Measurements from ENCODE around the gene FAIM2. TPM values are rescaled to one million over a fixed set of nuclear protein-coding genes. Genes with fewer than 3 reads are reported as not detected.

The FAIM2 gene
- total RNA-seq, 1 experiment from 2014 or later: 0.22 TPM

GRCh38 chr12:49949866-49950265 lies 46.2 kb upstream of the FAIM2 start:
- Mint-ChIP-seq H3K27ac (no peak overlapping the region), H3K9me3 (no peaks in the 10 kb centered on the region), H3K4me1 (peaks cover 26% of the 10 kb centered on the region), H3K4me3 (no peak overlapping the region), H3K36me3 (no peaks in the 10 kb centered on the region), H3K27me3 (ENCODE audit: low read depth) (peaks cover 10% of the 10 kb centered on the region; the same call in 1 of the 2 replicates)
- ChIA-PET CTCF (interaction anchor here (1.1 to 8.2 kb wide), 6 partner anchors 10 to 162 kb away, joined by 3 to 168 read pairs (median 6); partner anchors contain the start of genes AQP5 and AQP6), POLR2A (no interaction called here)
- DNase-seq (ENCODE audit: low spot score) (no peak), ATAC-seq (no peak)
- TF ChIP-seq FOXP1 (CRISPR knock-in tag; IDR thresholded peaks at IDR 0.05; ENCODE audit: borderline replicate concordance): no peak

- ChIA-PET POLR2A (no interaction called here), CTCF (interaction anchor here (0.6 to 8.2 kb wide), 7 partner anchors 10 to 162 kb away, joined by 3 to 168 read pairs (median 4); partner anchors contain the start of genes AQP5 and AQP6)
- Mint-ChIP-seq H3K4me3 (no peak overlapping the region), H3K27me3 (ENCODE audit: low read depth) (peaks cover 9% of the 10 kb centered on the region; the same call in 1 of the 2 replicates), H3K9me3 (no peaks in the 10 kb centered on the region), H3K4me1 (peaks cover 27% of the 10 kb centered on the region), H3K36me3 (no peaks in the 10 kb centered on the region), H3K27ac (no peak overlapping the region)
- DNase-seq (ENCODE audit: low spot score): no peak
- TF ChIP-seq ZNF281 (CRISPR knock-in tag; IDR thresholded peaks at IDR 0.05) (no peak), MYBL2 (CRISPR knock-in tag; IDR thresholded peaks at IDR 0.05) (no peak), TP53 (CRISPR knock-in tag; IDR thresholded peaks at IDR 0.05) (no peak), ATF3 (CRISPR knock-in tag; conservative IDR thresholded peaks at IDR 0.05) (no peak), NFATC4 (CRISPR knock-in tag; IDR thresholded peaks at IDR 0.05) (no peak), ATF1 (CRISPR knock-in tag; IDR thresholded peaks at IDR 0.05) (no peak), FOXJ3 (CRISPR knock-in tag; IDR thresholded peaks at IDR 0.05; ENCODE audit: borderline replicate concordance) (no peak), NFYB (CRISPR knock-in tag; conservative IDR thresholded peaks at IDR 0.05; ENCODE audit: low read depth) (no peak), EMX1 (CRISPR knock-in tag; IDR thresholded peaks at IDR 0.05) (no peak), ZNF232 (CRISPR knock-in tag; IDR thresholded peaks at IDR 0.05) (no peak), CDX4 (CRISPR knock-in tag; IDR thresholded peaks at IDR 0.05; ENCODE audit: borderline replicate concordance) (no peak), SP1 (CRISPR knock-in tag; conservative IDR thresholded peaks at IDR 0.05) (no peak), NR3C1 (CRISPR knock-in tag; conservative IDR thresholded peaks at IDR 0.05; ENCODE audit: low read depth) (no peak)
- TF ChIP-seq, protein P1, sequence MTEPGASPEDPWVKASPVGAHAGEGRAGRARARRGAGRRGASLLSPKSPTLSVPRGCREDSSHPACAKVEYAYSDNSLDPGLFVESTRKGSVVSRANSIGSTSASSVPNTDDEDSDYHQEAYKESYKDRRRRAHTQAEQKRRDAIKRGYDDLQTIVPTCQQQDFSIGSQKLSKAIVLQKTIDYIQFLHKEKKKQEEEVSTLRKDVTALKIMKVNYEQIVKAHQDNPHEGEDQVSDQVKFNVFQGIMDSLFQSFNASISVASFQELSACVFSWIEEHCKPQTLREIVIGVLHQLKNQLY (CRISPR knock-in tag; IDR thresholded peaks at IDR 0.05): no peak
- TF ChIP-seq, protein P2, sequence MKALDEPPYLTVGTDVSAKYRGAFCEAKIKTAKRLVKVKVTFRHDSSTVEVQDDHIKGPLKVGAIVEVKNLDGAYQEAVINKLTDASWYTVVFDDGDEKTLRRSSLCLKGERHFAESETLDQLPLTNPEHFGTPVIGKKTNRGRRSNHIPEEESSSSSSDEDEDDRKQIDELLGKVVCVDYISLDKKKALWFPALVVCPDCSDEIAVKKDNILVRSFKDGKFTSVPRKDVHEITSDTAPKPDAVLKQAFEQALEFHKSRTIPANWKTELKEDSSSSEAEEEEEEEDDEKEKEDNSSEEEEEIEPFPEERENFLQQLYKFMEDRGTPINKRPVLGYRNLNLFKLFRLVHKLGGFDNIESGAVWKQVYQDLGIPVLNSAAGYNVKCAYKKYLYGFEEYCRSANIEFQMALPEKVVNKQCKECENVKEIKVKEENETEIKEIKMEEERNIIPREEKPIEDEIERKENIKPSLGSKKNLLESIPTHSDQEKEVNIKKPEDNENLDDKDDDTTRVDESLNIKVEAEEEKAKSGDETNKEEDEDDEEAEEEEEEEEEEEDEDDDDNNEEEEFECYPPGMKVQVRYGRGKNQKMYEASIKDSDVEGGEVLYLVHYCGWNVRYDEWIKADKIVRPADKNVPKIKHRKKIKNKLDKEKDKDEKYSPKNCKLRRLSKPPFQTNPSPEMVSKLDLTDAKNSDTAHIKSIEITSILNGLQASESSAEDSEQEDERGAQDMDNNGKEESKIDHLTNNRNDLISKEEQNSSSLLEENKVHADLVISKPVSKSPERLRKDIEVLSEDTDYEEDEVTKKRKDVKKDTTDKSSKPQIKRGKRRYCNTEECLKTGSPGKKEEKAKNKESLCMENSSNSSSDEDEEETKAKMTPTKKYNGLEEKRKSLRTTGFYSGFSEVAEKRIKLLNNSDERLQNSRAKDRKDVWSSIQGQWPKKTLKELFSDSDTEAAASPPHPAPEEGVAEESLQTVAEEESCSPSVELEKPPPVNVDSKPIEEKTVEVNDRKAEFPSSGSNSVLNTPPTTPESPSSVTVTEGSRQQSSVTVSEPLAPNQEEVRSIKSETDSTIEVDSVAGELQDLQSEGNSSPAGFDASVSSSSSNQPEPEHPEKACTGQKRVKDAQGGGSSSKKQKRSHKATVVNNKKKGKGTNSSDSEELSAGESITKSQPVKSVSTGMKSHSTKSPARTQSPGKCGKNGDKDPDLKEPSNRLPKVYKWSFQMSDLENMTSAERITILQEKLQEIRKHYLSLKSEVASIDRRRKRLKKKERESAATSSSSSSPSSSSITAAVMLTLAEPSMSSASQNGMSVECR (CRISPR knock-in tag; IDR thresholded peaks at IDR 0.05; ENCODE audit: borderline replicate concordance): no peak
- TF ChIP-seq, protein P3, sequence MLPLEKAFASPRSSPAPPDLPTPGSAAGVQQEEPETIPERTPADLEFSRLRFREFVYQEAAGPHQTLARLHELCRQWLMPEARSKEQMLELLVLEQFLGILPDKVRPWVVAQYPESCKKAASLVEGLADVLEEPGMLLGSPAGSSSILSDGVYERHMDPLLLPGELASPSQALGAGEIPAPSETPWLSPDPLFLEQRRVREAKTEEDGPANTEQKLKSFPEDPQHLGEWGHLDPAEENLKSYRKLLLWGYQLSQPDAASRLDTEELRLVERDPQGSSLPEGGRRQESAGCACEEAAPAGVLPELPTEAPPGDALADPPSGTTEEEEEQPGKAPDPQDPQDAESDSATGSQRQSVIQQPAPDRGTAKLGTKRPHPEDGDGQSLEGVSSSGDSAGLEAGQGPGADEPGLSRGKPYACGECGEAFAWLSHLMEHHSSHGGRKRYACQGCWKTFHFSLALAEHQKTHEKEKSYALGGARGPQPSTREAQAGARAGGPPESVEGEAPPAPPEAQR (CRISPR knock-in tag; IDR thresholded peaks at IDR 0.05): no peak
- TF ChIP-seq, protein P4, sequence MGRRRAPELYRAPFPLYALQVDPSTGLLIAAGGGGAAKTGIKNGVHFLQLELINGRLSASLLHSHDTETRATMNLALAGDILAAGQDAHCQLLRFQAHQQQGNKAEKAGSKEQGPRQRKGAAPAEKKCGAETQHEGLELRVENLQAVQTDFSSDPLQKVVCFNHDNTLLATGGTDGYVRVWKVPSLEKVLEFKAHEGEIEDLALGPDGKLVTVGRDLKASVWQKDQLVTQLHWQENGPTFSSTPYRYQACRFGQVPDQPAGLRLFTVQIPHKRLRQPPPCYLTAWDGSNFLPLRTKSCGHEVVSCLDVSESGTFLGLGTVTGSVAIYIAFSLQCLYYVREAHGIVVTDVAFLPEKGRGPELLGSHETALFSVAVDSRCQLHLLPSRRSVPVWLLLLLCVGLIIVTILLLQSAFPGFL (CRISPR knock-in tag; IDR thresholded peaks at IDR 0.05; ENCODE audit: borderline replicate concordance): no peak
- TF ChIP-seq, protein P5, sequence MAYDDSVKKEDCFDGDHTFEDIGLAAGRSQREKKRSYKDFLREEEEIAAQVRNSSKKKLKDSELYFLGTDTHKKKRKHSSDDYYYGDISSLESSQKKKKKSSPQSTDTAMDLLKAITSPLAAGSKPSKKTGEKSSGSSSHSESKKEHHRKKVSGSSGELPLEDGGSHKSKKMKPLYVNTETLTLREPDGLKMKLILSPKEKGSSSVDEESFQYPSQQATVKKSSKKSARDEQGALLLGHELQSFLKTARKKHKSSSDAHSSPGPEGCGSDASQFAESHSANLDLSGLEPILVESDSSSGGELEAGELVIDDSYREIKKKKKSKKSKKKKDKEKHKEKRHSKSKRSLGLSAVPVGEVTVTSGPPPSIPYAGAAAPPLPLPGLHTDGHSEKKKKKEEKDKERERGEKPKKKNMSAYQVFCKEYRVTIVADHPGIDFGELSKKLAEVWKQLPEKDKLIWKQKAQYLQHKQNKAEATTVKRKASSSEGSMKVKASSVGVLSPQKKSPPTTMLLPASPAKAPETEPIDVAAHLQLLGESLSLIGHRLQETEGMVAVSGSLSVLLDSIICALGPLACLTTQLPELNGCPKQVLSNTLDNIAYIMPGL (CRISPR knock-in tag; IDR thresholded peaks at IDR 0.05): no peak
- ATAC-seq: no peak
Observed at GRCh38 chr12:49948866-49949845, 45.5 kb upstream of the FAIM2 start.
